Neuronal stem cell (in vitro differentiated cells): ENCODE results near the gene POLR2J3.
"Not testable (repeated sequence)": the region's sequence is repeated elsewhere in the genome, so short reads cannot be mapped to it uniquely, and the experiment has no call there.

ENCODE experiments used
- DNase-seq: peaks from one replicate; pipeline ENCODE4 v3.0.0-alpha.2; 2013; ENCODE audit warnings: low spot score
- H2AFZ ChIP-seq: one replicate; pipeline ENCODE4 v1.6.1; 2013; ENCODE audit warnings: mild to moderate bottlenecking, low read length, inconsistent platforms
- H2AK5ac ChIP-seq: 2 replicates; pipeline ENCODE4 v1.6.1; 2013; ENCODE audit warnings: low read depth, mild to moderate bottlenecking, inconsistent platforms, low read length, moderate library complexity, mixed read lengths
- H2BK120ac ChIP-seq: 2 replicates; pipeline ENCODE4 v1.6.1; 2013; ENCODE audit warnings: low read depth, mild to moderate bottlenecking, inconsistent platforms, low read length, moderate library complexity, mixed read lengths
- H2BK12ac ChIP-seq: one replicate; pipeline ENCODE4 v1.6.1; 2013; ENCODE audit warnings: low read length, inconsistent platforms
- H2BK15ac ChIP-seq: 2 replicates; pipeline ENCODE4 v1.6.1; 2013; ENCODE audit warnings: mild to moderate bottlenecking, low read length, inconsistent platforms, mixed read lengths
- H2BK5ac ChIP-seq: one replicate; pipeline ENCODE4 v1.6.1; 2013; ENCODE audit warnings: inconsistent platforms, mild to moderate bottlenecking, low read length, moderate library complexity
- H3K14ac ChIP-seq: one replicate; pipeline ENCODE4 v1.6.1; 2013; ENCODE audit warnings: low read length, inconsistent platforms
- H3K18ac ChIP-seq: 2 replicates; pipeline ENCODE4 v1.6.1; 2013; ENCODE audit warnings: low read length, inconsistent platforms
- H3K23ac ChIP-seq: 2 replicates; pipeline ENCODE4 v1.6.1; 2013; ENCODE audit warnings: low read depth, mild to moderate bottlenecking, mixed read lengths, low read length, inconsistent platforms; ENCODE audit not compliant: poor library complexity
- H3K27ac ChIP-seq: replicated peaks from 3 replicates; pipeline ENCODE4 v1.5.1; 2013; ENCODE audit warnings: low read length, inconsistent platforms
- H3K27me3 ChIP-seq, 3 experiments: 2 replicates each; pipeline ENCODE4 v1.6.1; 2013; ENCODE audit warnings: low read length in 3 of 3, mild to moderate bottlenecking in 2 of 3, inconsistent platforms in 1 of 3, low read depth in 1 of 3, mixed read lengths in 1 of 3, moderate library complexity in 1 of 3; ENCODE audit not compliant: control insufficient read depth in 3 of 3, insufficient read depth in 3 of 3
- H3K36me3 ChIP-seq, 2 donors: replicated peaks in 1 of 2; 2 replicates each; pipeline ENCODE4 v1.6.1; 2013; ENCODE audit warnings: low read length in 2 of 2; ENCODE audit not compliant: control insufficient read depth in 2 of 2, insufficient read depth in 2 of 2
- H3K4ac ChIP-seq: 2 replicates; pipeline ENCODE4 v1.6.1; 2013; ENCODE audit warnings: inconsistent platforms, mild to moderate bottlenecking, low read length, moderate library complexity
- H3K4me1 ChIP-seq, 2 donors: 1 replicate in 1 of 2; 2 replicates in 1 of 2; pipeline ENCODE4 v1.6.1; 2013; ENCODE audit warnings: low read length in 2 of 2, low read depth in 1 of 2; ENCODE audit not compliant: control insufficient read depth in 2 of 2, insufficient read depth in 1 of 2
- H3K4me2 ChIP-seq: one replicate; pipeline ENCODE4 v1.6.1; 2013; ENCODE audit warnings: mild to moderate bottlenecking, low read length, inconsistent platforms; ENCODE audit not compliant: insufficient read depth, poor library complexity, severe bottlenecking
- H3K4me3 ChIP-seq, 2 donors: 2 replicates each; pipeline ENCODE4 v1.5.1; 2013; ENCODE audit warnings: low read length in 2 of 2, mild to moderate bottlenecking in 2 of 2, inconsistent platforms in 1 of 2, moderate library complexity in 1 of 2
- H3K79me1 ChIP-seq: one replicate; pipeline ENCODE4 v1.6.1; 2013; ENCODE audit warnings: low read depth, mild to moderate bottlenecking, inconsistent platforms, low read length, moderate library complexity
- H3K9ac ChIP-seq: one replicate; pipeline ENCODE4 v1.6.1; 2013; ENCODE audit warnings: mild to moderate bottlenecking, low read depth, low read length, inconsistent platforms; ENCODE audit not compliant: poor library complexity
- H3K9me3 ChIP-seq, 2 donors: replicated peaks in 1 of 2; 2 replicates each; pipeline versions ENCODE3 to v1.6.1; 2013; ENCODE audit warnings: low read length in 2 of 2, mild to moderate bottlenecking in 2 of 2, inconsistent platforms in 1 of 2, low read depth in 1 of 2, mixed read lengths in 1 of 2, moderate library complexity in 1 of 2; ENCODE audit not compliant: control insufficient read depth in 2 of 2, insufficient read depth in 1 of 2
- H4K8ac ChIP-seq: one replicate; pipeline ENCODE4 v1.6.1; 2013; ENCODE audit warnings: low read depth, mild to moderate bottlenecking, inconsistent platforms, low read length, moderate library complexity
- H4K91ac ChIP-seq: one replicate; pipeline ENCODE4 v1.6.1; 2013; ENCODE audit warnings: low read length, low read depth, mild to moderate bottlenecking, inconsistent platforms; ENCODE audit not compliant: poor library complexity
- WGBS, 2 donors: extraction: QIAGEN DNeasy Blood & Tissue Kit; methylation state at CpG; one replicate each; pipeline ENCODE4 v1.1.7; 2013; ENCODE audit warnings: missing lambda C conversion rate in 2 of 2, mixed read lengths in 1 of 2; ENCODE audit not compliant: insufficient read length in 2 of 2, insufficient replicate concordance in 1 of 2; ENCODE audit errors: extremely low coverage in 2 of 2; 5-methylcytosine and 5-hydroxymethylcytosine counted together

Gene POLR2J3

GRCh38 chr7:102614873-102615272 lies 42.5 kb upstream of the POLR2J3 start:
- H4K8ac ChIP-seq, H3K9ac ChIP-seq, H2BK5ac ChIP-seq, H3K27me3 ChIP-seq, H2AFZ ChIP-seq, H3K79me1 ChIP-seq, H3K27ac ChIP-seq, H2AK5ac ChIP-seq, H3K4me2 ChIP-seq, H3K36me3 ChIP-seq, H3K18ac ChIP-seq, H2BK120ac ChIP-seq, DNase-seq, H4K91ac ChIP-seq, H3K4me3 ChIP-seq, H3K4me1 ChIP-seq, H3K14ac ChIP-seq, H3K23ac ChIP-seq, H3K9me3 ChIP-seq, H2BK12ac ChIP-seq, H2BK15ac ChIP-seq, H3K4ac ChIP-seq: not testable (repeated sequence)
- no CpG with 5 or more reads among the region's 3 CpGs for WGBS, 2 donors

- not testable (repeated sequence) for H3K14ac ChIP-seq, H3K9me3 ChIP-seq, H2BK5ac ChIP-seq, H3K79me1 ChIP-seq, H2AFZ ChIP-seq, H3K23ac ChIP-seq, DNase-seq, H4K8ac ChIP-seq, H2BK120ac ChIP-seq, H3K27ac ChIP-seq, H3K18ac ChIP-seq, H4K91ac ChIP-seq, H2BK15ac ChIP-seq, H3K4ac ChIP-seq, H3K36me3 ChIP-seq, H3K4me1 ChIP-seq, H3K4me2 ChIP-seq, H2BK12ac ChIP-seq, H3K27me3 ChIP-seq, H3K4me3 ChIP-seq, H3K9ac ChIP-seq, H2AK5ac ChIP-seq
- no CpG with 5 or more reads among the region's 4 CpGs for WGBS, 2 donors
Measured at GRCh38 chr7:102614346-102614697, 41.9 kb upstream of the POLR2J3 start.

- not testable (repeated sequence) for H4K8ac ChIP-seq, H2BK12ac ChIP-seq, H2AFZ ChIP-seq, H3K79me1 ChIP-seq, DNase-seq, H3K23ac ChIP-seq, H2BK120ac ChIP-seq, H3K4me1 ChIP-seq, H3K27ac ChIP-seq, H3K9me3 ChIP-seq, H3K4ac ChIP-seq, H2BK5ac ChIP-seq, H3K4me3 ChIP-seq, H2BK15ac ChIP-seq, H3K27me3 ChIP-seq, H3K36me3 ChIP-seq, H2AK5ac ChIP-seq, H4K91ac ChIP-seq, H3K18ac ChIP-seq, H3K4me2 ChIP-seq, H3K9ac ChIP-seq, H3K14ac ChIP-seq
- no CpG with 5 or more reads among the region's 15 CpGs for WGBS, 2 donors
Measured at GRCh38 chr7:102613575-102614345, 41.4 kb upstream of the POLR2J3 start.

- H4K8ac ChIP-seq, H2BK5ac ChIP-seq, H3K36me3 ChIP-seq, H3K27me3 ChIP-seq, H2BK120ac ChIP-seq, H4K91ac ChIP-seq, H3K4ac ChIP-seq, H2AK5ac ChIP-seq, H3K79me1 ChIP-seq, H3K9me3 ChIP-seq, H2BK12ac ChIP-seq, H2BK15ac ChIP-seq, H3K4me1 ChIP-seq, H3K23ac ChIP-seq, H3K4me2 ChIP-seq: not testable (repeated sequence)
- Histone ChIP-seq H3K18ac (peak overlapping the region; percentile 97), H3K4me3 (peak overlapping the region; percentile 31 to 37), H3K9ac (peak overlapping the region; percentile 72), H3K14ac (peak overlapping the region; percentile 97), H3K27ac (peak overlapping the region; percentile 90), H2AFZ (peak overlapping the region; percentile 64)
- peak; percentile 43 for DNase-seq
- WGBS, 2 donors: no CpG with 5 or more reads among the region's 10 CpGs
Measured at GRCh38 chr7:102611675-102612325, 39.4 kb upstream of the POLR2J3 start.
